HG02981 (cell line): ENCODE measurements around the gene NEK3.
"Not testable (repeated sequence)": the region's sequence is repeated elsewhere in the genome, so short reads cannot be mapped to it uniquely, and the experiment has no call there.

Experiments used
- ATAC-seq: cut with Tn5 transposase; IDR thresholded peaks from one replicate; pipeline ENCODE4 v1.9.1; 2021; ENCODE audit warnings: mild to moderate bottlenecking, moderate library complexity; ENCODE audit not compliant: unreplicated experiment

NEK3 gene

DNA sequence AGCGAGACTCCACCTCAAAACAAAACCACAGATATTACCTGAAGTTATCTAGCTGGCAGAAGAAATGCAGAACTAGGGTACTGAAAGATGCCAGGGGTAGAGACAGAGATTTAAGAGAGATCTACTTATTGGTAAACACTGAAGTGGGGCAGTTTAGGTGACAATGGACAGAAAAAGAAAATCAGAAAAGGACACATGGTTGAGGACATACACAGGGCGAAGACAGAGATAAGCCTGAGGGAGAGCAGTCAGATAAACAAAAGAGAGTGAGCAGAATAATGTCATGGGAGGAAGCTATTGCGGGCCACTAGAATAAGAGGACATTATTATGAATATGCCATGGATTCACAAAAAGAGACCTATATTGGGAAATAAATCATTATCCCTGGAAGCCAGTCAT, 33.9 kb downstream of the NEK3 start:
- ATAC-seq: no peak

DNA sequence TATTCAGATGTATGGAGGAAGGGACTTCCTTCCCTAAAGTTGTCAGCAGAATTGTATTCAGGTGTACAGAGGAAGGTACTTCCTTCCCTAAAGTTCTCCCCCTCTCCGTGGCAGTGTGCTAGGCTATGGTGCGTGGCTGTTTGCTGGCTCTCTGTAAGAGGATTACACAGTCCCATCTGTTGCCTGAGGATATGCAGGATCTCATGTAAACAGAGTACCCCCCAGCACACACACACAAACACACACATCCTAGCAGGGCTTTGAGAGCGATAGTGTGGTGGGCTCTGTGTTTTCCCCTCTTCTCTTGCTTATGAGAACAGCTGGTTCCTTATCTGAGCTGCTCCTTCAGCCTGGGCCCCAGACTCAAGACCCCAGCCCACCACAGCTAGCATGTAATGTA, 40.8 kb downstream of the NEK3 start:
- no peak for ATAC-seq

GRCh38 chr13:52118095-52118494, 41.3 kb downstream of the NEK3 start:
- no peak for ATAC-seq

- no peak for ATAC-seq
Measured at GRCh38 chr13:52112591-52112990, 46.8 kb downstream of the NEK3 start.

GRCh38 chr13:52109116-52109670, 50.2 kb downstream of the NEK3 start:
- ATAC-seq: no peak

GRCh38 chr13:52105841-52106240, 53.6 kb downstream of the NEK3 start:
- no peak for ATAC-seq

GRCh38 chr13:52104624-52105023, 54.8 kb downstream of the NEK3 start:
- no peak for ATAC-seq

GRCh38 chr13:52103386-52103785, 56.0 kb downstream of the NEK3 start:
- ATAC-seq: no peak

GRCh38 chr13:52102423-52102822, 57.0 kb downstream of the NEK3 start:
- ATAC-seq: not testable (repeated sequence)

GRCh38 chr13:52097197-52097596, 62.2 kb downstream of the NEK3 start:
- no peak for ATAC-seq

DNA sequence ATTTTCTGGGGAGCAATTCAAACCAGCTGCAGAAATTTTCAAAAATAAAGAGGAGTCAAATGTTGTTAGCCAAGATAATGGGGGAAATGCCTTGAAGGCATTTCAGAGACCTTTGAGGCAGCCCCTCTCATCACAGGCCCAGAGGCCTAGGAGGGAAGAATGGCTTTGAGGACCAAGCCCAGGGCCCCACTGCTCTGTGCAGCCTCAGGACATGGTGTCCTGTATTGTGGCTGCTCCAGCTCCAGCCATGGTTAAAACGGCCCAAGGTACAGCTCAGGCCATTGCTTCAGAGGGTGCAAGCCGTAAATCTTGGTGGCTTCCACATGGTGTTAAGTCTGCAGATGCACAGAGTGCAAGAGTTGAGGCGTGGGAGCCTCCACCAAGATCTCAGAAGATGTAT, 62.6 kb downstream of the NEK3 start:
- ATAC-seq: no peak

GRCh38 chr13:52096062-52096461, 63.3 kb downstream of the NEK3 start:
- ATAC-seq: no peak

DNA sequence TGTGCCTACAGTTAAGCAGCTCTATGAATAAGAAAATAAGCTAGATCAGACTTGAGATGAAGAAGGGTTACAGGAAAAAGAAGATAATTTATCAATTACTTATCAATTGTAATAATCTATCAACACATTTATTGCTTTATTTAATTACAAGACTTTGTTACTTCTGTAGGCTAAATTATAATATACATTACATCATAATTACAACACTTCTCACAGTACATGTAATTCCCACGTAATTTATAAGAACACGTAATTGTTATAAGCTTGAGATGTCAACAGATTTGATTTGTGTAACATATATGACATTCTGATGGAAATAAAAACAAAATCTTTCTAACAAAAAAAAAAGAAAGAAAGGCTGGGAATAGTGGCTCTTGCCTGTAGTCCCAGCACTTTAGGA, 67.3 kb downstream of the NEK3 start:
- no peak for ATAC-seq

GRCh38 chr13:52091473-52091872, 67.9 kb downstream of the NEK3 start:
- ATAC-seq: no peak

GRCh38 chr13:52085421-52085820, 74.0 kb downstream of the NEK3 start:
- ATAC-seq: no peak

DNA sequence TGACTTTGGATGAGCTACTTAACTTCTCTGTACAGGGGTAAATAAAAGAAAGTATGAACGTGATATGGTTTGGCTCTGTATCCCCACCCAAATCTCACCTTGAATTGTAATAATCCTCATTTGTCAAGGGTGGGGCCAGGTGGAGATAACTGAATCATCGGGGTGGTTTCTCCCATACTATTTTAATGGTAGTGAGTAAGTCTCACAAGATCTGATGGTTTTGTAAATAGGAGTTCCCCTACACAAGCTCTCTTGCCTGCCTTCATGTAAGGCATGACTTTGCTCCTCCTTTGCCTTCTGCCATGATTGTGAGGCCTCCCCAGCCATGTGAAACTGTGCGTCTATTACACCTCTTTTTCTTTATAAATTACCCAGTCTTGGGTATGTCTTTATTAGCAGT, 74.4 kb downstream of the NEK3 start:
- ATAC-seq: not testable (repeated sequence)
